ENCODE measurements around the gene PHOX2A.

- TF ChIP-seq POLR2A (IDR thresholded peaks at IDR 0.05; ENCODE audit: low read depth, low read length), result no peak
- TF ChIP-seq POLR2AphosphoS5 (IDR thresholded peaks at IDR 0.05; ENCODE audit: low read depth, low read length), result no peak
- TF ChIP-seq TAF1 (IDR thresholded peaks at IDR 0.05; ENCODE audit: low read depth, low read length), result no peak
- no peak for TF ChIP-seq SPI1 (IDR thresholded peaks at IDR 0.05; ENCODE audit: low read depth, low read length)
- TF ChIP-seq PAX5 (IDR thresholded peaks at IDR 0.05; ENCODE audit: insufficient read depth, low read length, severe bottlenecking), result no peak
Observed at GRCh38 chr11:72229925-72230763, 13.8 kb downstream of the PHOX2A start.

All from GM12891 (cell line).